SK-N-SH (cell line): ENCODE results near the gene NDUFS3. TPM values are rescaled to one million over a fixed set of nuclear protein-coding genes. Genes with fewer than 3 reads are reported as not detected.

ENCODE experiments used
- CTCF ChIA-PET: fragments of 300-600, 350-600 bp; formaldehyde crosslinking; extraction: SDS; loops from one replicate; lab custom pipeline; 2021; lab: Yijun Ruan, JAX
- POLR2A ChIA-PET: fragments of 350-600 bp; sonication (Branson Sonifier 250); formaldehyde crosslinking; extraction: SDS; loops from one replicate; lab custom pipeline; 2020; ENCODE audit warnings: antibody characterized with exemption, inconsistent platforms; lab: Yijun Ruan, JAX
- DNase-seq: peaks from one replicate; pipeline ENCODE4 v3.0.0; 2012
- H2AFZ ChIP-seq: fragments of 200-600 bp; sonication (generic); 2 replicates; pipeline ENCODE4 v1.8.1; 2016; ENCODE audit warnings: antibody characterized with exemption, mild to moderate bottlenecking, low read depth
- H3F3A ChIP-seq: fragments of 200-600 bp; sonication (generic); replicated peaks from 2 replicates; pipeline ENCODE3; 2016; ENCODE audit warnings: antibody characterized with exemption, mild to moderate bottlenecking; ENCODE audit not compliant: insufficient read depth
- H3K27ac ChIP-seq, 2 experiments: fragments of 200-500 bp in 1 of 2; fragments of 200-600 bp in 1 of 2; sonication (Bioruptor generic) in 1 of 2; sonication (generic), shearing (Covaris generic) in 1 of 2; 2 replicates each; pipeline versions ENCODE4 v1.5.1 to v1.6.1; 2014 to 2016; ENCODE audit warnings: low read depth in 2 of 2, inconsistent platforms in 1 of 2, low read length in 1 of 2, mild to moderate bottlenecking in 1 of 2, mixed read lengths in 1 of 2
- H3K27me3 ChIP-seq: fragments of 200-600 bp; sonication (generic), shearing (Covaris generic); 2 replicates; pipeline ENCODE4 v1.6.1; 2016; ENCODE audit warnings: mixed run types; ENCODE audit not compliant: insufficient read depth
- H3K36me3 ChIP-seq, 2 experiments: fragments of 200-500 bp in 1 of 2; fragments of 200-600 bp in 1 of 2; sonication (Bioruptor generic) in 1 of 2; sonication (generic) in 1 of 2; replicated peaks in 1 of 2; 2 replicates each; pipeline versions ENCODE3 to v1.5.1; 2014 to 2016; ENCODE audit warnings: low read length in 1 of 2, mild to moderate bottlenecking in 1 of 2; ENCODE audit not compliant: insufficient read depth in 2 of 2, control insufficient read depth in 1 of 2
- H3K4me1 ChIP-seq, 2 experiments: fragments of 200-500 bp in 1 of 2; fragments of 200-600 bp in 1 of 2; sonication (Bioruptor generic) in 1 of 2; sonication (generic), shearing (Covaris generic) in 1 of 2; 2 replicates each; pipeline versions ENCODE4 v1.5.1 to v1.6.1; 2014 to 2016; ENCODE audit warnings: low read depth in 1 of 2, low read length in 1 of 2, mixed run types in 1 of 2; ENCODE audit not compliant: insufficient read depth in 2 of 2, control insufficient read depth in 1 of 2
- H3K4me2 ChIP-seq: fragments of 200-600 bp; sonication (generic), shearing (Covaris generic); 2 replicates; pipeline ENCODE4 v1.6.1; 2017; ENCODE audit warnings: mixed run types
- H3K4me3 ChIP-seq, 2 experiments: fragments of 200-500 bp in 1 of 2; fragments of 200-600 bp in 1 of 2; sonication (Bioruptor generic) in 1 of 2; sonication (generic), shearing (Covaris generic) in 1 of 2; 2 replicates each; pipeline versions ENCODE4 v1.5.1 to v1.8.1; 2014 to 2016; ENCODE audit warnings: low read depth in 2 of 2, inconsistent platforms in 1 of 2, low read length in 1 of 2, mild to moderate bottlenecking in 1 of 2, mixed read lengths in 1 of 2, moderate library complexity in 1 of 2
- H3K79me2 ChIP-seq: fragments of 200-600 bp; sonication (generic); 2 replicates; pipeline ENCODE4 v1.8.1; 2017; ENCODE audit warnings: mild to moderate bottlenecking; ENCODE audit not compliant: insufficient read depth
- H3K9ac ChIP-seq: fragments of 200-600 bp; sonication (generic); 2 replicates; pipeline ENCODE4 v1.6.1; 2017; ENCODE audit warnings: mixed run types
- H3K9me2 ChIP-seq: fragments of 200-600 bp; sonication (generic); 2 replicates; pipeline ENCODE4 v1.6.1; 2017; ENCODE audit warnings: mixed run types
- H3K9me3 ChIP-seq: fragments of 200-600 bp; sonication (generic); 2 replicates; pipeline ENCODE4 v1.6.1; 2017; ENCODE audit warnings: mixed run types, mild to moderate bottlenecking, moderate library complexity
- H4K20me1 ChIP-seq: fragments of 200-600 bp; sonication (generic); 2 replicates; pipeline ENCODE4 v1.6.1; 2017; ENCODE audit warnings: mild to moderate bottlenecking, mixed run types; ENCODE audit not compliant: insufficient read depth
- CHD2 ChIP-seq: fragments of 150-350 bp; IDR thresholded peaks from 2 replicates; pipeline ENCODE4 v1.6.1; 2018; ENCODE audit warnings: low read length; ENCODE audit not compliant: partially characterized antibody
- FOSL2 ChIP-seq: IDR thresholded peaks from 2 replicates; pipeline ENCODE4 v1.4.0; 2012; ENCODE audit warnings: low read depth, mild to moderate bottlenecking, moderate library complexity, borderline replicate concordance
- FOXJ3 ChIP-seq: sonication (generic); formaldehyde crosslinking; IDR thresholded peaks from 2 replicates; pipeline ENCODE4 v1.5.1; 2020; ENCODE audit warnings: mild to moderate bottlenecking, missing genetic modification reagents
- JUND ChIP-seq: IDR thresholded peaks from 2 replicates; pipeline ENCODE4 v1.4.0; 2012
- MEF2A ChIP-seq: IDR thresholded peaks from 2 replicates; pipeline ENCODE4 v1.4.0; 2012; ENCODE audit warnings: low read depth, borderline replicate concordance
- MXI1 ChIP-seq: IDR thresholded peaks from 2 replicates; pipeline ENCODE4 v1.6.1; 2012; ENCODE audit warnings: mild to moderate bottlenecking, low read depth, low read length, improper control_type of control experiment
- NFIC ChIP-seq: IDR thresholded peaks from 2 replicates; pipeline ENCODE4 v1.4.0; 2012; ENCODE audit warnings: borderline replicate concordance
- POLR2AphosphoS5 ChIP-seq: IDR thresholded peaks from 2 replicates; pipeline ENCODE4 v1.6.1; 2012; ENCODE audit warnings: low read depth, low read length
- RAD21 ChIP-seq: IDR thresholded peaks from 2 replicates; pipeline ENCODE4 v1.6.1; 2012; ENCODE audit warnings: mild to moderate bottlenecking, low read length
- RXRA ChIP-seq: IDR thresholded peaks from 2 replicates; pipeline ENCODE4 v1.4.0; 2012; ENCODE audit warnings: low read depth, mild to moderate bottlenecking, borderline replicate concordance
- TCF12 ChIP-seq: IDR thresholded peaks from 2 replicates; pipeline ENCODE4 v1.4.0; 2012
- TEAD4 ChIP-seq: IDR thresholded peaks from 2 replicates; pipeline ENCODE4 v1.4.0; 2012; ENCODE audit warnings: mild to moderate bottlenecking, borderline replicate concordance; ENCODE audit not compliant: insufficient read depth
- YY1 ChIP-seq: IDR thresholded peaks from 2 replicates; pipeline ENCODE4 v1.4.0; 2012; ENCODE audit warnings: low read depth, mild to moderate bottlenecking
- WGBS: methylation state at CpG from one replicate; pipeline ENCODE4 v1.1.6; 2017; ENCODE audit warnings: low lambda C conversion rate; 5-methylcytosine and 5-hydroxymethylcytosine counted together
- polyA plus RNA-seq, 3 experiments: library from polyadenylated mRNA; depleted of rRNA; stranded (reverse); fragments of >200 nt; gene quantifications; 2 replicates each; pipeline ENCODE4 v1.2.3, GENCODE V29; 2012
- TF ChIP-seq, protein P1 (sequence below): IDR thresholded peaks from 2 replicates; pipeline ENCODE4; 2012
- TF ChIP-seq, protein P2 (sequence below): IDR thresholded peaks from 2 replicates; pipeline ENCODE4 v1.6.1; 2012; ENCODE audit warnings: mild to moderate bottlenecking, low read depth, low read length, moderate library complexity
- TF ChIP-seq, protein P3 (sequence below): fragments of 200-600 bp; sonication (generic); IDR thresholded peaks from 2 replicates; pipeline ENCODE4 v1.6.1; 2017; ENCODE audit warnings: antibody characterized with exemption, mild to moderate bottlenecking, moderate library complexity
- TF ChIP-seq, protein P4 (sequence below): fragments of 150-350 bp; IDR thresholded peaks from 2 replicates; pipeline ENCODE4 v1.6.1; 2016; ENCODE audit warnings: mild to moderate bottlenecking, low read depth, low read length

NDUFS3 gene
- polyA plus RNA-seq, 1 of the 3 experiments (the other 2 are of a cell fraction): 150 TPM

DNA sequence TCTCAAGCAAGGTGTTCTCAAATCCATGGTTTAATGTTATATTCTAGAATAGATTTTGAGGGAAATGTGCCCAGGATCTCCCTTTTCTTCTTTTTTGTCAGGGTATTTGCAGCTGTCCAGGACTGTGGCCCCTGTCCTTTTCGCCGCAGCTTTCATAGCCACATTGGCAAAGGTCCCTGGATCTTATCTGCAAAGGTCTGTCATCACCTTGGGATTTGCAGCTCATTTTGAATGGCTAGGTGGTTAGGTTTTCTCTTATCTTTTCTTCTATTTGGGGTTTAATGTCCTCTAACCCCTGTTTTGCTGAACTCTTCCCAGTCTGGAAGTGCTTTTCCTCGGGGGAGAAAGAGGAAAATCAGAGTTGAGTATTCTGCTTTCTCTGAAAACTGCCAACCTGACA, 27.0 kb downstream of the NDUFS3 start (continued):
- TF ChIP-seq, protein P1, sequence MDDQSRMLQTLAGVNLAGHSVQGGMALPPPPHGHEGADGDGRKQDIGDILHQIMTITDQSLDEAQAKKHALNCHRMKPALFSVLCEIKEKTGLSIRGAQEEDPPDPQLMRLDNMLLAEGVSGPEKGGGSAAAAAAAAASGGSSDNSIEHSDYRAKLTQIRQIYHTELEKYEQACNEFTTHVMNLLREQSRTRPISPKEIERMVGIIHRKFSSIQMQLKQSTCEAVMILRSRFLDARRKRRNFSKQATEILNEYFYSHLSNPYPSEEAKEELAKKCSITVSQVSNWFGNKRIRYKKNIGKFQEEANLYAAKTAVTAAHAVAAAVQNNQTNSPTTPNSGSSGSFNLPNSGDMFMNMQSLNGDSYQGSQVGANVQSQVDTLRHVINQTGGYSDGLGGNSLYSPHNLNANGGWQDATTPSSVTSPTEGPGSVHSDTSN: no peak
- TF ChIP-seq NFIC (no peak), JUND (no peak), FOSL2 (no peak), YY1 (no peak), CHD2 (no peak)

DNA sequence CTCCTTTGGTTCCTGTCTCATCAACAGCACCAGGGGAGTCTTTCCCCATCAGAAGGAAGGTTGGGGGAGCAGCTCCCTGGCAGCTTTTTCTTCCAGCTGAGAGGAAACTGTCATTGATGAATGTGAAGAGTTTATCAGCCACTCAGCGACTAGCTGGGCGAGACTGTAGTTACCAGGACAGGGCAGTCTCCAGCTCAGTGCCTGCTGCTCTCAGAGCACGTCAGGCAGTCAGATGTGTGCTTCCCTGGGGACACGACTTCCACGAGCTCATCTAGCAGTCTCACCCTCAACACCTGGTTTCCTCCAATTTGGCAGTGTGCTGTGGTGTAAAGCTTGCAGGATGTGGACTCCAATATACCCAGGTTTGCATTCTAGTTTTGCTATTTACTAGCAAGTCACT, 27.9 kb downstream of the NDUFS3 start:
- no peak for DNase-seq
- CTCF ChIA-PET: interaction anchor here (1.4 to 2.6 kb wide), 3 partner anchors 10 to 232 kb away, joined by 4 to 18 read pairs (median 6); no protein-coding TSS in a partner anchor
- Histone ChIP-seq H2AFZ (no peak overlapping the region), H3K27me3 (no peaks in the 10 kb centered on the region), H3K27ac (peak overlapping the region; percentile 41 to 68; a peak in 3 of 4 replicates), H3K9ac (no peak overlapping the region), H3K9me2 (no peaks in the 10 kb centered on the region), H3F3A (peaks cover 5% of the 10 kb centered on the region), H3K36me3 (no peaks in the 10 kb centered on the region), H3K4me1 (peaks cover 10 to 20% of the 10 kb centered on the region in 2 experiments; a peak in 1 of 4 replicates), H4K20me1 (no peaks in the 10 kb centered on the region), H3K4me3 (no peak overlapping the region), H3K9me3 (no peaks in the 10 kb centered on the region), H3K79me2 (no peaks in the 10 kb centered on the region), H3K4me2 (peak overlapping the region; percentile 13; the same call in 1 of the 2 replicates)
- 39% methylated on average over 4 of the region's 5 CpGs for WGBS
- POLR2A ChIA-PET: interaction anchor here (0.6 to 1.7 kb wide), 4 partner anchors 23 to 108 kb away, joined by 3 to 7 read pairs (median 4); partner anchors contain the start of genes AGBL2, KBTBD4 and NDUFS3
- TF ChIP-seq MXI1 (no peak), TCF12 (no peak), TEAD4 (no peak), YY1 (no peak), POLR2AphosphoS5 (no peak), RAD21 (no peak), MEF2A (no peak), FOXJ3 (CRISPR knock-in tag) (no peak), RXRA (no peak)
- TF ChIP-seq, protein P2, sequence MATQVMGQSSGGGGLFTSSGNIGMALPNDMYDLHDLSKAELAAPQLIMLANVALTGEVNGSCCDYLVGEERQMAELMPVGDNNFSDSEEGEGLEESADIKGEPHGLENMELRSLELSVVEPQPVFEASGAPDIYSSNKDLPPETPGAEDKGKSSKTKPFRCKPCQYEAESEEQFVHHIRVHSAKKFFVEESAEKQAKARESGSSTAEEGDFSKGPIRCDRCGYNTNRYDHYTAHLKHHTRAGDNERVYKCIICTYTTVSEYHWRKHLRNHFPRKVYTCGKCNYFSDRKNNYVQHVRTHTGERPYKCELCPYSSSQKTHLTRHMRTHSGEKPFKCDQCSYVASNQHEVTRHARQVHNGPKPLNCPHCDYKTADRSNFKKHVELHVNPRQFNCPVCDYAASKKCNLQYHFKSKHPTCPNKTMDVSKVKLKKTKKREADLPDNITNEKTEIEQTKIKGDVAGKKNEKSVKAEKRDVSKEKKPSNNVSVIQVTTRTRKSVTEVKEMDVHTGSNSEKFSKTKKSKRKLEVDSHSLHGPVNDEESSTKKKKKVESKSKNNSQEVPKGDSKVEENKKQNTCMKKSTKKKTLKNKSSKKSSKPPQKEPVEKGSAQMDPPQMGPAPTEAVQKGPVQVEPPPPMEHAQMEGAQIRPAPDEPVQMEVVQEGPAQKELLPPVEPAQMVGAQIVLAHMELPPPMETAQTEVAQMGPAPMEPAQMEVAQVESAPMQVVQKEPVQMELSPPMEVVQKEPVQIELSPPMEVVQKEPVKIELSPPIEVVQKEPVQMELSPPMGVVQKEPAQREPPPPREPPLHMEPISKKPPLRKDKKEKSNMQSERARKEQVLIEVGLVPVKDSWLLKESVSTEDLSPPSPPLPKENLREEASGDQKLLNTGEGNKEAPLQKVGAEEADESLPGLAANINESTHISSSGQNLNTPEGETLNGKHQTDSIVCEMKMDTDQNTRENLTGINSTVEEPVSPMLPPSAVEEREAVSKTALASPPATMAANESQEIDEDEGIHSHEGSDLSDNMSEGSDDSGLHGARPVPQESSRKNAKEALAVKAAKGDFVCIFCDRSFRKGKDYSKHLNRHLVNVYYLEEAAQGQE: no peak
- TF ChIP-seq, protein P3, sequence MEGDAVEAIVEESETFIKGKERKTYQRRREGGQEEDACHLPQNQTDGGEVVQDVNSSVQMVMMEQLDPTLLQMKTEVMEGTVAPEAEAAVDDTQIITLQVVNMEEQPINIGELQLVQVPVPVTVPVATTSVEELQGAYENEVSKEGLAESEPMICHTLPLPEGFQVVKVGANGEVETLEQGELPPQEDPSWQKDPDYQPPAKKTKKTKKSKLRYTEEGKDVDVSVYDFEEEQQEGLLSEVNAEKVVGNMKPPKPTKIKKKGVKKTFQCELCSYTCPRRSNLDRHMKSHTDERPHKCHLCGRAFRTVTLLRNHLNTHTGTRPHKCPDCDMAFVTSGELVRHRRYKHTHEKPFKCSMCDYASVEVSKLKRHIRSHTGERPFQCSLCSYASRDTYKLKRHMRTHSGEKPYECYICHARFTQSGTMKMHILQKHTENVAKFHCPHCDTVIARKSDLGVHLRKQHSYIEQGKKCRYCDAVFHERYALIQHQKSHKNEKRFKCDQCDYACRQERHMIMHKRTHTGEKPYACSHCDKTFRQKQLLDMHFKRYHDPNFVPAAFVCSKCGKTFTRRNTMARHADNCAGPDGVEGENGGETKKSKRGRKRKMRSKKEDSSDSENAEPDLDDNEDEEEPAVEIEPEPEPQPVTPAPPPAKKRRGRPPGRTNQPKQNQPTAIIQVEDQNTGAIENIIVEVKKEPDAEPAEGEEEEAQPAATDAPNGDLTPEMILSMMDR: no peak
- TF ChIP-seq, protein P4, sequence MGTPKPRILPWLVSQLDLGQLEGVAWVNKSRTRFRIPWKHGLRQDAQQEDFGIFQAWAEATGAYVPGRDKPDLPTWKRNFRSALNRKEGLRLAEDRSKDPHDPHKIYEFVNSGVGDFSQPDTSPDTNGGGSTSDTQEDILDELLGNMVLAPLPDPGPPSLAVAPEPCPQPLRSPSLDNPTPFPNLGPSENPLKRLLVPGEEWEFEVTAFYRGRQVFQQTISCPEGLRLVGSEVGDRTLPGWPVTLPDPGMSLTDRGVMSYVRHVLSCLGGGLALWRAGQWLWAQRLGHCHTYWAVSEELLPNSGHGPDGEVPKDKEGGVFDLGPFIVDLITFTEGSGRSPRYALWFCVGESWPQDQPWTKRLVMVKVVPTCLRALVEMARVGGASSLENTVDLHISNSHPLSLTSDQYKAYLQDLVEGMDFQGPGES: no peak
